Gastrocnemius medialis (tissue), 4 donors: ENCODE results near the gene VSX1. TPM values are rescaled to one million over a fixed set of nuclear protein-coding genes. Genes with fewer than 3 reads are reported as not detected.
A peak's percentile ranks its signal among the peaks of the same experiment; 100 is the strongest.

Experiments used
- ATAC-seq, 2 donors: fragments of 150-250 bp; one replicate each; pipeline ENCODE4 v1.9.1; 2016
- DNase-seq, 2 donors: peaks; one replicate each; pipeline ENCODE4 v3.0.0-alpha.2; 2019
- H3K27ac ChIP-seq, 4 donors: fragments of 200-600 bp; sonication (generic); 1 replicate in 1 of 4; 2 replicates in 3 of 4; pipeline ENCODE4 v1.5.1; 2016 to 2018; ENCODE audit warnings: mild to moderate bottlenecking in 2 of 4, moderate library complexity in 1 of 4
- H3K27me3 ChIP-seq, 3 donors: fragments of 200-600 bp; sonication (generic) in 2 of 3; 1 replicate in 1 of 3; 2 replicates in 2 of 3; pipeline versions ENCODE4 v1.5.1 to v1.6.0; 2016 to 2019; ENCODE audit warnings: mild to moderate bottlenecking in 1 of 3, moderate library complexity in 1 of 3
- H3K36me3 ChIP-seq, 2 donors: fragments of 200-600 bp; sonication (generic) in 1 of 2; one replicate each; pipeline ENCODE4 v1.5.1; 2017 to 2018
- H3K4me1 ChIP-seq, 2 donors: fragments of 200-600 bp; sonication (generic) in 1 of 2; one replicate each; pipeline ENCODE4 v1.5.1; 2016 to 2017; ENCODE audit warnings: mild to moderate bottlenecking in 2 of 2
- H3K4me3 ChIP-seq, 4 donors: fragments of 200-600 bp; sonication (generic) in 3 of 4; 1 replicate in 1 of 4; 2 replicates in 3 of 4; pipeline ENCODE4 v1.5.1; 2016 to 2019; ENCODE audit warnings: mild to moderate bottlenecking in 2 of 4
- H3K9me3 ChIP-seq, 3 donors: fragments of 200-600 bp; sonication (generic) in 2 of 3; 1 replicate in 1 of 3; 2 replicates in 2 of 3; pipeline ENCODE4 v1.5.1; 2016 to 2019
- CTCF ChIP-seq, 5 experiments: fragments of 450-650 bp in 3 of 5; fragments of 200-600 bp in 2 of 5; sonication (generic) in 2 of 5; IDR thresholded peaks in 4 of 5; conservative IDR thresholded peaks in 1 of 5; 1 replicate in 4 of 5; 2 replicates in 1 of 5; pipeline ENCODE4 v1.5.1; 2016 to 2019; ENCODE audit warnings: antibody characterized with exemption in 5 of 5, mild to moderate bottlenecking in 3 of 5, moderate library complexity in 3 of 5
- POLR2A ChIP-seq, 2 donors: fragments of 450-650 bp; IDR thresholded peaks; one replicate each; pipeline ENCODE4 v1.6.1; 2017; ENCODE audit warnings: antibody characterized with exemption in 2 of 2, mild to moderate bottlenecking in 2 of 2, moderate library complexity in 2 of 2
- in situ Hi-C, 4 donors: fragments of 200-750 bp; cut with MboI; loops; one replicate each; pipeline versions ENCODE4 v1.15.0 to v1.8.0; 2017; ENCODE audit warnings: low sequenced_read_pairs in 4 of 4
- intact Hi-C: fragments of 100-400 bp; cut with DNase I; formaldehyde crosslinking; loops from one replicate; pipeline ENCODE4 v1.15.1; 2023; ENCODE audit warnings: low total_unique reads
- total RNA-seq, 4 donors: library from RNA; depleted of rRNA; stranded (reverse); fragments of >200 nt; gene quantifications; one replicate each; pipeline versions ENCODE4 v1.1.0 to v1.2.3, GENCODE V29; 2016

VSX1 gene
- total RNA-seq, 4 donors from 2014 or later = 0.20 to 3.0 TPM; not detected in 2

GRCh38 chr20:25120457-25120856 lies 38.5 kb upstream of the VSX1 start:
- Histone ChIP-seq H3K36me3 (no peaks in the 10 kb centered on the region), H3K27ac (no peak overlapping the region), H3K9me3 (no peaks in the 10 kb centered on the region), H3K4me3 (no peak overlapping the region), H3K4me1 (peaks cover 20 to 22% of the 10 kb centered on the region in 2 donors), H3K27me3 (no peaks in the 10 kb centered on the region)
- intact Hi-C loops = no loop called here
- no peak for ATAC-seq
- in situ Hi-C loops = no loop called here
- no peak for DNase-seq
- TF ChIP-seq CTCF (IDR thresholded peaks at IDR 0.05 in 4 of 5, conservative IDR thresholded peaks at IDR 0.05 in 1 of 5) (no peak), POLR2A (IDR thresholded peaks at IDR 0.05) (no peak)

- no peak overlapping the region for H3K27ac ChIP-seq
- intact Hi-C loops = no loop called here
- in situ Hi-C loops = no loop called here
- H3K36me3 ChIP-seq = no peaks in the 10 kb centered on the region
- H3K27me3 ChIP-seq = no peaks in the 10 kb centered on the region
- H3K9me3 ChIP-seq = no peaks in the 10 kb centered on the region
- TF ChIP-seq CTCF (IDR thresholded peaks at IDR 0.05 in 4 of 5, conservative IDR thresholded peaks at IDR 0.05 in 1 of 5) = no peak
- no peak for TF ChIP-seq POLR2A (IDR thresholded peaks at IDR 0.05)
- ATAC-seq (no peak), DNase-seq (no peak)
- peaks cover 20 to 22% of the 10 kb centered on the region in 2 donors for H3K4me1 ChIP-seq
- no peak overlapping the region for H3K4me3 ChIP-seq
Observed at GRCh38 chr20:25118529-25118928, 36.6 kb upstream of the VSX1 start.

GRCh38 chr20:25117990-25118389 lies 36.0 kb upstream of the VSX1 start:
- no peak overlapping the region for H3K27ac ChIP-seq
- DNase-seq = no peak
- TF ChIP-seq CTCF (IDR thresholded peaks at IDR 0.05 in 4 of 5, conservative IDR thresholded peaks at IDR 0.05 in 1 of 5) (no peak), POLR2A (IDR thresholded peaks at IDR 0.05) (no peak)
- intact Hi-C loops = loop anchor here (2.0 kb wide), 1 partner anchor 41 kb away; no protein-coding TSS in a partner anchor
- ATAC-seq = no peak
- no peaks in the 10 kb centered on the region for H3K27me3 ChIP-seq
- peaks cover 20 to 22% of the 10 kb centered on the region in 2 donors for H3K4me1 ChIP-seq
- no peaks in the 10 kb centered on the region for H3K9me3 ChIP-seq
- H3K4me3 ChIP-seq = no peak overlapping the region
- in situ Hi-C loops = no loop called here
- H3K36me3 ChIP-seq = no peaks in the 10 kb centered on the region

GRCh38 chr20:25116739-25117458 lies 35.0 kb upstream of the VSX1 start:
- no peaks in the 10 kb centered on the region for H3K27me3 ChIP-seq
- peaks cover 20 to 22% of the 10 kb centered on the region in 2 donors for H3K4me1 ChIP-seq
- H3K27ac ChIP-seq = peak overlapping the region; percentile 67 to 89 (median 81)
- TF ChIP-seq CTCF (IDR thresholded peaks at IDR 0.05 in 4 of 5, conservative IDR thresholded peaks at IDR 0.05 in 1 of 5) = peak in 1 of 5 experiments; percentile 13
- TF ChIP-seq POLR2A (IDR thresholded peaks at IDR 0.05) = no peak
- H3K4me3 ChIP-seq = no peak overlapping the region
- in situ Hi-C loops = no loop called here
- peak; percentile 92 to 96 for ATAC-seq
- DNase-seq = peak; percentile 63 to 78
- intact Hi-C loops = loop anchor here (2.0 kb wide), 1 partner anchor 40 kb away; no protein-coding TSS in a partner anchor
- no peaks in the 10 kb centered on the region for H3K9me3 ChIP-seq
- no peaks in the 10 kb centered on the region for H3K36me3 ChIP-seq
